ENCODE measurements around the gene ARL6IP5.

- TF ChIP-seq POLR2A (IDR thresholded peaks at IDR 0.05) (no peak), CTCF (IDR thresholded peaks at IDR 0.05) (no peak)
These were observed 42.3 kb downstream of the ARL6IP5 start for GRCh38 chr3:69126999-69127398.
